Keratinocyte (primary cell): ENCODE results near the gene PLD4.

ENCODE experiments used
- CTCF ChIP-seq, 3 experiments: IDR thresholded peaks in 1 of 3; conservative IDR thresholded peaks in 1 of 3; optimal IDR thresholded peaks in 1 of 3; 2 replicates in 2 of 3; 3 replicates in 1 of 3; pipeline versions ENCODE3 to v1.5.1; 2011; ENCODE audit warnings: low read length in 3 of 3, mild to moderate bottlenecking in 3 of 3, moderate library complexity in 2 of 3, control low read depth in 1 of 3, inconsistent platforms in 1 of 3; ENCODE audit not compliant: insufficient read depth in 2 of 3; ENCODE audit errors: extremely low read depth in 1 of 3
- EZH2 ChIP-seq: IDR thresholded peaks from one replicate; pipeline ENCODE4 v1.6.1; 2012; ENCODE audit warnings: inconsistent platforms, mild to moderate bottlenecking, low read length, moderate library complexity

GRCh38 chr14:104889375-104889757 lies 35.3 kb upstream of the PLD4 start:
- TF ChIP-seq CTCF (optimal IDR thresholded peaks at IDR 0.05 in 1 of 3, IDR thresholded peaks at IDR 0.05 in 1 of 3, conservative IDR thresholded peaks at IDR 0.05 in 1 of 3; ENCODE audit: extremely low read depth in 1 of 3, insufficient read depth in 2 of 3, low read length in 3 of 3) (no peak), EZH2 (no peak)
